Measurements from ENCODE around the gene POPDC3. TPM values are rescaled to one million over a fixed set of nuclear protein-coding genes. Genes with fewer than 3 reads are reported as not detected.

POPDC3 gene
- total RNA-seq, 1 experiment from 2014 or later = 29.2 TPM

DNA sequence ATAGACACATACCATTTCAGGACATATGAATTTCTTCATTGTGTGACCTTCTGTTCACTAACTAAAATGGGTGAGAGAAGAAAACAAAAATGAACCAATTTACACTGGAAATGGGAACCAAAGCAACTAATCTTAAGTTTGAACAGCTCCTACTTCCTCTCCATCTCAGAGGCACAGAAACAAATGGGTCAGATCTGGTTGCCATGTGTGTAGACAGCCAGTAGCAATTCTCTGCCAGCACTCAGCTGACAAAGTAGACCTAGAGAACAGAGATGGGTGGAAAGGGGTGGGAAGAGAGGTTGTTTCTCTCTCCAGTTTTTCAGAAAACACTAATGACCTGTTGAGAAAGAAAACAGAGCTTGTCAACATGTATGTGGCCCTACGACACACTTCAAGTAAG is 14.3 kb upstream of the POPDC3 start:
- Histone ChIP-seq H3K4me1 (ENCODE audit: control insufficient read depth, insufficient read depth, low read length) (no peaks in the 10 kb centered on the region), H3K36me3 (ENCODE audit: control insufficient read depth, insufficient read depth, low read length) (no peaks in the 10 kb centered on the region), H3K27me3 (ENCODE audit: control insufficient read depth, insufficient read depth, low read length) (no peaks in the 10 kb centered on the region), H3K4me3 (ENCODE audit: low read depth in 2 of 2, low read length in 2 of 2) (no peak overlapping the region), H3K27ac (ENCODE audit: low read length) (no peak overlapping the region), H3K9me3 (ENCODE audit: control insufficient read depth, insufficient read depth, low read depth, low read length) (no peaks in the 10 kb centered on the region)
- ChIA-PET POLR2A (no interaction called here), CTCF (no interaction called here)
- in situ Hi-C loops (cut with HindIII; ENCODE audit: low pct_unique_long_range_greater_than_20kb, low sequenced_read_pairs) = no loop called here
- ATAC-seq (no peak), DNase-seq (ENCODE audit: low read depth, low spot score) (no peak)
- TF ChIP-seq, protein P1, sequence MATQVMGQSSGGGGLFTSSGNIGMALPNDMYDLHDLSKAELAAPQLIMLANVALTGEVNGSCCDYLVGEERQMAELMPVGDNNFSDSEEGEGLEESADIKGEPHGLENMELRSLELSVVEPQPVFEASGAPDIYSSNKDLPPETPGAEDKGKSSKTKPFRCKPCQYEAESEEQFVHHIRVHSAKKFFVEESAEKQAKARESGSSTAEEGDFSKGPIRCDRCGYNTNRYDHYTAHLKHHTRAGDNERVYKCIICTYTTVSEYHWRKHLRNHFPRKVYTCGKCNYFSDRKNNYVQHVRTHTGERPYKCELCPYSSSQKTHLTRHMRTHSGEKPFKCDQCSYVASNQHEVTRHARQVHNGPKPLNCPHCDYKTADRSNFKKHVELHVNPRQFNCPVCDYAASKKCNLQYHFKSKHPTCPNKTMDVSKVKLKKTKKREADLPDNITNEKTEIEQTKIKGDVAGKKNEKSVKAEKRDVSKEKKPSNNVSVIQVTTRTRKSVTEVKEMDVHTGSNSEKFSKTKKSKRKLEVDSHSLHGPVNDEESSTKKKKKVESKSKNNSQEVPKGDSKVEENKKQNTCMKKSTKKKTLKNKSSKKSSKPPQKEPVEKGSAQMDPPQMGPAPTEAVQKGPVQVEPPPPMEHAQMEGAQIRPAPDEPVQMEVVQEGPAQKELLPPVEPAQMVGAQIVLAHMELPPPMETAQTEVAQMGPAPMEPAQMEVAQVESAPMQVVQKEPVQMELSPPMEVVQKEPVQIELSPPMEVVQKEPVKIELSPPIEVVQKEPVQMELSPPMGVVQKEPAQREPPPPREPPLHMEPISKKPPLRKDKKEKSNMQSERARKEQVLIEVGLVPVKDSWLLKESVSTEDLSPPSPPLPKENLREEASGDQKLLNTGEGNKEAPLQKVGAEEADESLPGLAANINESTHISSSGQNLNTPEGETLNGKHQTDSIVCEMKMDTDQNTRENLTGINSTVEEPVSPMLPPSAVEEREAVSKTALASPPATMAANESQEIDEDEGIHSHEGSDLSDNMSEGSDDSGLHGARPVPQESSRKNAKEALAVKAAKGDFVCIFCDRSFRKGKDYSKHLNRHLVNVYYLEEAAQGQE (IDR thresholded peaks at IDR 0.05; ENCODE audit: insufficient read depth in 1 of 2, low read depth in 2 of 2, low read length in 1 of 2) = no peak
- TF ChIP-seq TCF7L2 (IDR thresholded peaks at IDR 0.05; ENCODE audit: low read depth, low read length) = no peak
- TF ChIP-seq, protein P2, sequence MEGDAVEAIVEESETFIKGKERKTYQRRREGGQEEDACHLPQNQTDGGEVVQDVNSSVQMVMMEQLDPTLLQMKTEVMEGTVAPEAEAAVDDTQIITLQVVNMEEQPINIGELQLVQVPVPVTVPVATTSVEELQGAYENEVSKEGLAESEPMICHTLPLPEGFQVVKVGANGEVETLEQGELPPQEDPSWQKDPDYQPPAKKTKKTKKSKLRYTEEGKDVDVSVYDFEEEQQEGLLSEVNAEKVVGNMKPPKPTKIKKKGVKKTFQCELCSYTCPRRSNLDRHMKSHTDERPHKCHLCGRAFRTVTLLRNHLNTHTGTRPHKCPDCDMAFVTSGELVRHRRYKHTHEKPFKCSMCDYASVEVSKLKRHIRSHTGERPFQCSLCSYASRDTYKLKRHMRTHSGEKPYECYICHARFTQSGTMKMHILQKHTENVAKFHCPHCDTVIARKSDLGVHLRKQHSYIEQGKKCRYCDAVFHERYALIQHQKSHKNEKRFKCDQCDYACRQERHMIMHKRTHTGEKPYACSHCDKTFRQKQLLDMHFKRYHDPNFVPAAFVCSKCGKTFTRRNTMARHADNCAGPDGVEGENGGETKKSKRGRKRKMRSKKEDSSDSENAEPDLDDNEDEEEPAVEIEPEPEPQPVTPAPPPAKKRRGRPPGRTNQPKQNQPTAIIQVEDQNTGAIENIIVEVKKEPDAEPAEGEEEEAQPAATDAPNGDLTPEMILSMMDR (IDR thresholded peaks at IDR 0.05) = no peak
- no peak for TF ChIP-seq SIN3A (IDR thresholded peaks at IDR 0.05; ENCODE audit: borderline replicate concordance, insufficient read depth, low read depth, low read length)
- TF ChIP-seq POLR2AphosphoS5 (IDR thresholded peaks at IDR 0.05; ENCODE audit: low read depth, low read length) = no peak
- BruUV-seq (replicated peaks) = no TSS peak
- intact Hi-C loops (cut with micrococcal nuclease; ENCODE audit: unreplicated experiment) = no loop called here

DNA sequence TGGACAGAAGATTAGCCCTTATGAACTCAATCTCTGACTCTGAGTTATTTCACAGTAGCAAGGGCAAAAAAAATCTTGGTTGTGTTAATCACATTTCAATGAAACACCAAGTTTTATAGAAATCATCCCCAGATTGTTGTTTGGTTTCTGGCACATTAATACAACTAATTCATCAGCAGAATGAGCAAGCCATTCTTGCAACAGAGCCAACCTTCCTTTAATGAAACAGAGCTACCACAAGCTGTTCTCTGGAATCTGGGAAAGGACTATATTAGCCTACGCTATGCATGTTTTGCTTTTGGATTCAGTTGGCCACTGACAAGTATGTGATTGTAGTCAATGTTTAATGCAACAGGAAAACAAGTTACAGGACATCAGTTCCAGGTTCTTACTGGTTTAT is 13.8 kb upstream of the POPDC3 start:
- intact Hi-C loops (cut with micrococcal nuclease; ENCODE audit: unreplicated experiment) = no loop called here
- ChIA-PET CTCF (no interaction called here), POLR2A (no interaction called here)
- no peak overlapping the region for H3K27ac ChIP-seq (ENCODE audit: low read length)
- no TSS peak for BruUV-seq (replicated peaks)
- H3K4me1 ChIP-seq (ENCODE audit: control insufficient read depth, insufficient read depth, low read length) = no peaks in the 10 kb centered on the region
- H3K27me3 ChIP-seq (ENCODE audit: control insufficient read depth, insufficient read depth, low read length) = no peaks in the 10 kb centered on the region
- H3K36me3 ChIP-seq (ENCODE audit: control insufficient read depth, insufficient read depth, low read length) = no peaks in the 10 kb centered on the region
- H3K4me3 ChIP-seq (ENCODE audit: low read depth in 2 of 2, low read length in 2 of 2) = no peak overlapping the region
- no peak for ATAC-seq
- H3K9me3 ChIP-seq (ENCODE audit: control insufficient read depth, insufficient read depth, low read depth, low read length) = no peaks in the 10 kb centered on the region
- in situ Hi-C loops (cut with HindIII; ENCODE audit: low pct_unique_long_range_greater_than_20kb, low sequenced_read_pairs) = no loop called here
- TF ChIP-seq, protein P1 (IDR thresholded peaks at IDR 0.05; ENCODE audit: insufficient read depth in 1 of 2, low read depth in 2 of 2, low read length in 1 of 2) = no peak
- no peak for TF ChIP-seq SIN3A (IDR thresholded peaks at IDR 0.05; ENCODE audit: borderline replicate concordance, insufficient read depth, low read depth, low read length)
- TF ChIP-seq, protein P2 (IDR thresholded peaks at IDR 0.05) = no peak
- no peak for TF ChIP-seq TCF7L2 (IDR thresholded peaks at IDR 0.05; ENCODE audit: low read depth, low read length)
- TF ChIP-seq POLR2AphosphoS5 (IDR thresholded peaks at IDR 0.05; ENCODE audit: low read depth, low read length) = no peak
- DNase-seq (ENCODE audit: low read depth, low spot score) = no peak

Measured in Panc1 (cell line).